ENCODE results near the gene TIMM23.
"Not testable (repeated sequence)": the region's sequence is repeated elsewhere in the genome, so short reads cannot be mapped to it uniquely, and the experiment has no call there.

TIMM23 gene

DNA sequence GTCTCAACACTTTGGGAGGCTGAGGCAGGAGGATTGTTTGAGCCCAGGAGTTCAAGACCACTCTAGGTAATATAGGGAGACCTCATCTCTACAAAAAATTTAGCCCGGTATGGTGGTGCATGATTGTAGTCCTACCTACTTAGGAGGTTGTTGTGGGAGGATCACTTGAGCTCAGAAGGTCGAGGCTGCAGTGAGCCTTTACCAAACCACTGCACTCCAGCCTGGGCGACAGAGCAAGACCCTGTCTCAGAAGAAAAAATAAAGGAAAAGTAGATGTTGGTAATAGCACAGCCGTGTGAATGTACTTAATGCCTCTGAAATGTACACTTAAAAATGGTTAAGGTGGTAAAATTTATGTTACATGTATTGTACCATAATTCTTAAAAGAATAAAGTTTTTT lies 25.3 kb downstream of the TIMM23 start:
- TF ChIP-seq ZNF274 (IDR thresholded peaks at IDR 0.05; ENCODE audit: low read depth, low read length) (no peak), SUZ12 (IDR thresholded peaks at IDR 0.05; ENCODE audit: extremely low read depth, insufficient read depth, insufficient read length) (no peak), YY1 (IDR thresholded peaks at IDR 0.05; ENCODE audit: insufficient read depth, insufficient read length) (no peak)
- Histone ChIP-seq H3K9me3 (ENCODE audit: insufficient read depth, low read length) (no peaks in the 10 kb centered on the region), H3K4me1 (ENCODE audit: insufficient read depth, insufficient read length) (no peaks in the 10 kb centered on the region), H3K36me3 (ENCODE audit: insufficient read depth, insufficient read length, low read length) (peaks cover 32% of the 10 kb centered on the region), H3K9ac (ENCODE audit: insufficient read length, low read depth) (no peak overlapping the region), H3K4me3 (ENCODE audit: insufficient read length, low read depth) (no peak overlapping the region), H3K27me3 (ENCODE audit: insufficient read depth, insufficient read length) (no peaks in the 10 kb centered on the region)
- no peak for DNase-seq (ENCODE audit: low read depth, low spot score)

DNA sequence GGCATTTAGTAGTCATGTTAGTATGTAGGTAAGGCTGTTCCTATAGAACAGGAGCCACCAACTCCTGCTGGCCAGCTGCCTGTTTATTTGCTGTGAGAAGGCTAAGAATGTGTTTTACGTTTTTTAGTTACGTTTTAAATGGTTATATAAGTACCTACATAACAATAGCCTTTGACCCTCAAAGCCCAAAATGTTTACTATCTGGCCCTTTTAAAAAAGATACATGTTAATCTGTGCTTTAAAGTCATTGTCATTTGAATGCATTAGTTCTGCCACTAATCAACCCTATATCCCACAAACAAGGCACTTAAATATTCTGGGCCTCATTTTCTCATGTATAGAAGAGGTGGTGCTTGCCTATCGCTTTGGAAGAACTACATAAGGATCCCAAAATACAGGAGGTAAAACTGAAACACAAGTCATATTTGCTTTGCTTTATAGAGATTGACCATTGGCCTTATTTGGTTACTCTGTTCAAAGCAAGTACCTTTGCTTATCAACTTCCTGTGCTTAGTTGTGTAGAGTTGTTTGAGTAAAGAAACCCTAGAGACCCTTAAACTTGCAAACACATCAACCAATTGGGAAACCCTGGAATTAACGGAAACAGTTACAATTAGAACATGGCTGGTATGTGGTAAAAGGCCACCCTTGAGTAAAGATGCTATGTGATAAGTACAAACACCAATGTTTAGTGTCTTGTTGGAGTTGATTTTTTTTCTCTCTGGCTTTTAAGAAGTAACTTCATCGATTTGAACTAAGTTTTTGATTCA lies 25.9 kb downstream of the TIMM23 start:
- no peak for DNase-seq (ENCODE audit: low read depth, low spot score)
- Histone ChIP-seq H3K27me3 (ENCODE audit: insufficient read depth, insufficient read length) (no peaks in the 10 kb centered on the region), H3K4me3 (ENCODE audit: insufficient read length, low read depth) (no peak overlapping the region), H3K9ac (ENCODE audit: insufficient read length, low read depth) (no peak overlapping the region), H3K9me3 (ENCODE audit: insufficient read depth, low read length) (no peaks in the 10 kb centered on the region), H3K4me1 (ENCODE audit: insufficient read depth, insufficient read length) (no peaks in the 10 kb centered on the region), H3K36me3 (ENCODE audit: insufficient read depth, insufficient read length, low read length) (peaks cover 34% of the 10 kb centered on the region)
- TF ChIP-seq YY1 (IDR thresholded peaks at IDR 0.05; ENCODE audit: insufficient read depth, insufficient read length) (no peak), SUZ12 (IDR thresholded peaks at IDR 0.05; ENCODE audit: extremely low read depth, insufficient read depth, insufficient read length) (no peak), ZNF274 (IDR thresholded peaks at IDR 0.05; ENCODE audit: low read depth, low read length) (no peak)

DNA sequence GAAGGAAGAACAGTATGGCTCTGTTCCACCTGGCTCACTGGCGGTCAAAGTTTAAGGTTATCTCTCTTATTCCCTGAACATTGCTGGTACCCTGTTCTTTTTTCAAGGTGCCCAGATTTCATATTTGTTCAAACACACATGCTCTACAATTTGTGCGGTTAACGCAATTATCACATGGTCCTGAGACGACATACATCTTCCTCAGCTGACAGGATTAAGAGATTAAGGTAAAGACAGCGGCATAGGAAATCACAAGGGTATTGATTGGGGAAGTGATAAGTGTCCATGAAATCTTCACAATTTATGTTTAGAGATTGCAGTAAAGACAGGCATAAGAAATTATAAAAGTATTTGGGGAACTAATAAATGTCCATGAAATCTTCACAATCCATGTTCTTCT lies 27.7 kb downstream of the TIMM23 start:
- H3K9me3 ChIP-seq (ENCODE audit: insufficient read depth, low read length); H3K4me3 ChIP-seq (ENCODE audit: insufficient read length, low read depth); H3K27me3 ChIP-seq (ENCODE audit: insufficient read depth, insufficient read length); DNase-seq (ENCODE audit: low read depth, low spot score); H3K9ac ChIP-seq (ENCODE audit: insufficient read length, low read depth); H3K4me1 ChIP-seq (ENCODE audit: insufficient read depth, insufficient read length): not testable (repeated sequence)
- H3K36me3 ChIP-seq (ENCODE audit: insufficient read depth, insufficient read length, low read length), result peaks cover 48% of the 10 kb centered on the region

DNA sequence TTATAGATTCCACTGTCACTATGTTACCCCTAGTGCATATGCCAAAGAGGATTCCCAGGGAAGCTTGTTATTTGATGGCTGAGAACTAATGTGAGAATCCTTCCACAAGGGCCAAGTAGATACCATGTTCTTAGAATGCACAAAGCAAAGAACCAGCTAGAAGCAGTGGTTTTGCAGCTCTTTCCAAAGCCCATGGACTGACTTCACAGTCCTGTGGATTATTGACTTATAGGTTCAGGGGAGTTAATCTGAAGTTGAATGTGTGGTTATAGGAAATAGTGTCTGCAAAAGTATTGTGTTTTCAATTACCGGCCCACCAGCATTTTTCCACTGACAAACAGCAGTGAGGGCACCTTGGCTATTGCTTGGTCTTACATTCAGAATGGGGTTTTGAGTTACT lies 28.2 kb downstream of the TIMM23 start:
- H3K9ac ChIP-seq (ENCODE audit: insufficient read length, low read depth), result no peak overlapping the region
- no peaks in the 10 kb centered on the region for H3K27me3 ChIP-seq (ENCODE audit: insufficient read depth, insufficient read length)
- no peak for DNase-seq (ENCODE audit: low read depth, low spot score)
- no peaks in the 10 kb centered on the region for H3K4me1 ChIP-seq (ENCODE audit: insufficient read depth, insufficient read length)
- no peaks in the 10 kb centered on the region for H3K9me3 ChIP-seq (ENCODE audit: insufficient read depth, low read length)
- TF ChIP-seq ZNF274 (IDR thresholded peaks at IDR 0.05; ENCODE audit: low read depth, low read length) (no peak), SUZ12 (IDR thresholded peaks at IDR 0.05; ENCODE audit: extremely low read depth, insufficient read depth, insufficient read length) (no peak), YY1 (IDR thresholded peaks at IDR 0.05; ENCODE audit: insufficient read depth, insufficient read length) (no peak)
- peaks cover 53% of the 10 kb centered on the region for H3K36me3 ChIP-seq (ENCODE audit: insufficient read depth, insufficient read length, low read length)
- no peak overlapping the region for H3K4me3 ChIP-seq (ENCODE audit: insufficient read length, low read depth)

DNA sequence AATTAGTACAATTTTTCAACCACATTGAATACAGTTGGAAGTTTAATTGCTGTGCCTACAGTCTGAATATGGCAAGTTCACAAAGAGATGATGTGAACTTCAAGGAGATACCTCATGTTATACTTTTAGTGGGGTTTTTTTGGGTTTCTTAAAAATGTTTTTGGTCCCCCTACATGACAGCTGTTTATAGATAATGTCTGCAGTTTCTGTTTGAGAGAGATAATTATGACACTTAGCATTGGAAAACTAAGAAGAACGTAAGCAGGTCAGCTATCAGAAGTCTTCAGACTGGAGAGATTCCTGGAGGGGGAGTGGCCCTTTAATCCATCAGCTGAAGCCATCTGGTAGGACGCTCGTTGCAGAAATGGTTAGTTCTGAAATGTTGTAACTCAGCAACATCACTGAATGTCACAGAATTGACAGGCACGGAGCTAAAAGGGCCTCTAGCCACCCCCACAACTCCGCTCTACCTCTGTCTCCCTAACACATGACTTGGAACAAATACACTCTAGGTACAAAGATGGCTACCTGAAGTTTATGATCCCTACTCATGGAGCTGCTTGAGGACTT lies 29.0 kb downstream of the TIMM23 start:
- DNase-seq (ENCODE audit: low read depth, low spot score), result no peak
- peaks cover 57% of the 10 kb centered on the region for H3K36me3 ChIP-seq (ENCODE audit: insufficient read depth, insufficient read length, low read length)
- no peak overlapping the region for H3K9ac ChIP-seq (ENCODE audit: insufficient read length, low read depth)
- H3K4me1 ChIP-seq (ENCODE audit: insufficient read depth, insufficient read length), result no peaks in the 10 kb centered on the region
- no peak for TF ChIP-seq ZNF274 (IDR thresholded peaks at IDR 0.05; ENCODE audit: low read depth, low read length)
- TF ChIP-seq SUZ12 (IDR thresholded peaks at IDR 0.05; ENCODE audit: extremely low read depth, insufficient read depth, insufficient read length), result no peak
- no peak for TF ChIP-seq YY1 (IDR thresholded peaks at IDR 0.05; ENCODE audit: insufficient read depth, insufficient read length)
- no peaks in the 10 kb centered on the region for H3K27me3 ChIP-seq (ENCODE audit: insufficient read depth, insufficient read length)
- no peaks in the 10 kb centered on the region for H3K9me3 ChIP-seq (ENCODE audit: insufficient read depth, low read length)
- no peak overlapping the region for H3K4me3 ChIP-seq (ENCODE audit: insufficient read length, low read depth)

DNA sequence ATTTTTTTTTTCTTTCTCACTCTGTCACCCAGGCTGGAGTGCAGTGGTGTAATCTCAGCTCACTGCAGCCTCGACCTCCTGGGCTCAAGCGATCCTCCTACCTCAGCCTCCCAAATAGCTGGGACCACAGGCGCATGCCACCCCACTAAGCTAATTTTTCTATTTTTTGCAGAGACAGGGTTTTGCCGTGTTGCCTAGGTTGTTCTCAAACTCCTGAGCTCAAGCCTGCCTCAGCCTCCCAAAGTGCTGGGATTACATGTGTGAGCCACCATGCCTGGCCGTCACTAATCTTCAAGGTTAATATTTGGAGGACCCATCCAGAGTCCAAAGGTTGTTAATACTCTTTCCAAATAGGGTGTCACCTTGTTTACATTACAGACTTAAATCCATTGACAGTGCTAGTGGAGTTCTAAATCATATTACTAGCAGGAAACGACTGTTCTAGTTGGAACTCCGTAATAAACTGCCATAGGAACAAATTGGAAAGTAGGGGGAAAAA lies 29.9 kb downstream of the TIMM23 start:
- not testable (repeated sequence) for H3K4me3 ChIP-seq (ENCODE audit: insufficient read length, low read depth); DNase-seq (ENCODE audit: low read depth, low spot score); H3K27me3 ChIP-seq (ENCODE audit: insufficient read depth, insufficient read length); H3K4me1 ChIP-seq (ENCODE audit: insufficient read depth, insufficient read length); H3K9ac ChIP-seq (ENCODE audit: insufficient read length, low read depth); H3K9me3 ChIP-seq (ENCODE audit: insufficient read depth, low read length)
- peaks cover 66% of the 10 kb centered on the region for H3K36me3 ChIP-seq (ENCODE audit: insufficient read depth, insufficient read length, low read length)

DNA sequence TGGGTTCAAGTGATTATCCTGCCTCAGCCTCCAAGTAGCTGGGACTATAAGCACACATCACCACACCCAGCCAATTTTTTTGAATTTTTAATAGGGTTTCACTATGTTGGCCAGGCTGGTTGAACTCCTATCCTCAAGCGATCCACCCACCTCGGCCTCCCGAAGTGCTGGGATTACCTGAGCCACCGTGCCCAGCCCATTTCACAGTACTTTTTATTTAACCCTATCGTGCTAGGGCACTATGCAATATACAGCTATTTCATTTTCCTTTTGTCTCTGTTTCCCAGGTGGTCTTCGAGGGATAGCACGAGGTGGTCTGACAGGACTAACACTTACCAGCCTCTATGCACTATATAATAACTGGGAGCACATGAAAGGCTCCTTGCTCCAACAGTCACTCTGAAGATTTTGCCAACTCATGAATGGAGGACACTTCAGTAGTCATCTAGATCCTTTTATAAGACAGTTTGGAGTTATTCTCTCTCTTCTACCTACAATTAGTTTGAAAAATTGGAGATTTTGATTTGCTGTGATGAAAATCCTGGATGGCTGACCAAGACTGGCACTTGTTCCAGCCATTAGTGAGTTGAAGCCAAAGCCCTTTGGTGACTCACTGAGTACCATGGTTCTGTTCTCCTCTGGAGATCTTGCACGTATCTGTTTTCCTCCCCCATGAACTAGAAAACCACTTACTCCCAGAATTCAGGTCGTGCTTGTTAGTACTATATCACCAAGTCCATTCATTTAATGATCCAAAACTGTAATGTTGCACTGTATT lies 30.8 kb downstream of the TIMM23 start:
- Histone ChIP-seq H3K9ac (ENCODE audit: insufficient read length, low read depth) (no peak overlapping the region), H3K4me1 (ENCODE audit: insufficient read depth, insufficient read length) (no peaks in the 10 kb centered on the region), H3K9me3 (ENCODE audit: insufficient read depth, low read length) (no peaks in the 10 kb centered on the region), H3K36me3 (ENCODE audit: insufficient read depth, insufficient read length, low read length) (peaks cover 74% of the 10 kb centered on the region), H3K4me3 (ENCODE audit: insufficient read length, low read depth) (no peak overlapping the region), H3K27me3 (ENCODE audit: insufficient read depth, insufficient read length) (no peaks in the 10 kb centered on the region)
- no peak for TF ChIP-seq ZNF274 (IDR thresholded peaks at IDR 0.05; ENCODE audit: low read depth, low read length)
- no peak for TF ChIP-seq SUZ12 (IDR thresholded peaks at IDR 0.05; ENCODE audit: extremely low read depth, insufficient read depth, insufficient read length)
- TF ChIP-seq YY1 (IDR thresholded peaks at IDR 0.05; ENCODE audit: insufficient read depth, insufficient read length), result no peak
- DNase-seq (ENCODE audit: low read depth, low spot score), result no peak

Data from NT2/D1 (cell line).